CD14-positive monocyte (primary cell): Measurements from ENCODE around the gene EDA. TPM values are rescaled to one million over a fixed set of nuclear protein-coding genes. Genes with fewer than 3 reads are reported as not detected.

Experiments
- DNase-seq, 3 donors: peaks; one replicate each; pipeline ENCODE4 v3.0.0-alpha.2; 2011 to 2022
- H2AFZ ChIP-seq: 2 replicates; pipeline ENCODE4 v1.6.0; 2012; ENCODE audit warnings: mild to moderate bottlenecking, low read depth, low read length, inconsistent platforms; ENCODE audit not compliant: insufficient read depth, poor library complexity, severe bottlenecking
- H3K27ac ChIP-seq, 2 donors: 1 replicate in 1 of 2; 2 replicates in 1 of 2; pipeline ENCODE4 v1.5.1; 2012 to 2013; ENCODE audit warnings: low read length in 2 of 2, control low read depth in 1 of 2, inconsistent platforms in 1 of 2, low read depth in 1 of 2, mild to moderate bottlenecking in 1 of 2
- H3K27me3 ChIP-seq, 2 donors: one replicate each; pipeline versions ENCODE4 v1.6.0 to v1.6.1; 2011 to 2013; ENCODE audit warnings: low read length in 2 of 2; ENCODE audit not compliant: control insufficient read depth in 2 of 2, insufficient read depth in 2 of 2
- H3K36me3 ChIP-seq, 2 donors: replicated peaks in 1 of 2; 1 replicate in 1 of 2; 2 replicates in 1 of 2; pipeline versions ENCODE4 v1.5.1 to v1.6.1; 2012 to 2013; ENCODE audit warnings: low read length in 2 of 2, control low read depth in 1 of 2, inconsistent platforms in 1 of 2, mild to moderate bottlenecking in 1 of 2; ENCODE audit not compliant: insufficient read depth in 2 of 2, control insufficient read depth in 1 of 2
- H3K4me1 ChIP-seq, 2 donors: 1 replicate in 1 of 2; 2 replicates in 1 of 2; pipeline versions ENCODE4 v1.5.1 to v1.6.1; 2012 to 2013; ENCODE audit warnings: low read length in 2 of 2, control low read depth in 1 of 2, inconsistent platforms in 1 of 2, mild to moderate bottlenecking in 1 of 2, moderate library complexity in 1 of 2; ENCODE audit not compliant: insufficient read depth in 2 of 2, control insufficient read depth in 1 of 2
- H3K4me2 ChIP-seq: replicated peaks from 2 replicates; pipeline ENCODE3; 2012; ENCODE audit warnings: low read length, moderate library complexity, mild to moderate bottlenecking; ENCODE audit not compliant: poor library complexity, severe bottlenecking; ENCODE audit errors: extremely low read depth
- H3K4me3 ChIP-seq, 3 experiments: fragments of 200-600 bp in 1 of 3; sonication (generic) in 1 of 3; replicated peaks in 1 of 3; 1 replicate in 2 of 3; 2 replicates in 1 of 3; pipeline ENCODE4 v1.5.1; 2011 to 2013; ENCODE audit warnings: low read length in 3 of 3, mild to moderate bottlenecking in 3 of 3, control low read depth in 2 of 3, low read depth in 2 of 3, inconsistent platforms in 1 of 3, moderate library complexity in 1 of 3
- H3K79me2 ChIP-seq: 2 replicates; pipeline ENCODE4 v1.6.0; 2012; ENCODE audit warnings: mild to moderate bottlenecking, control low read depth, inconsistent platforms, low read length, moderate library complexity; ENCODE audit not compliant: insufficient read depth
- H3K9ac ChIP-seq: 2 replicates; pipeline ENCODE4 v1.6.0; 2017; ENCODE audit warnings: low read length, mild to moderate bottlenecking; ENCODE audit not compliant: insufficient read depth, poor library complexity, severe bottlenecking
- H3K9me3 ChIP-seq, 2 donors: replicated peaks in 1 of 2; 1 replicate in 1 of 2; 2 replicates in 1 of 2; pipeline versions ENCODE4 v1.5.1 to v1.6.1; 2012 to 2013; ENCODE audit warnings: low read length in 2 of 2, control low read depth in 1 of 2; ENCODE audit not compliant: control insufficient read depth in 1 of 2, insufficient read depth in 1 of 2
- H4K20me1 ChIP-seq: 2 replicates; pipeline ENCODE4 v1.6.0; 2012; ENCODE audit warnings: mild to moderate bottlenecking, low read length, control low read depth, moderate library complexity; ENCODE audit not compliant: insufficient read depth
- H3K27ac Mint-ChIP-seq, 7 donors: one replicate each; pipeline ENCODE4 v1.8.0; 2020; ENCODE audit warnings: mild to moderate bottlenecking in 7 of 7, mixed read lengths in 7 of 7, moderate library complexity in 6 of 7, inconsistent platforms in 2 of 7
- H3K27me3 Mint-ChIP-seq, 3 donors: one replicate each; pipeline ENCODE4 v1.8.0; 2021 to 2022; ENCODE audit warnings: low read depth in 3 of 3, mild to moderate bottlenecking in 3 of 3, mixed read lengths in 3 of 3, moderate library complexity in 3 of 3, inconsistent platforms in 1 of 3
- H3K36me3 Mint-ChIP-seq, 2 donors: one replicate each; pipeline ENCODE4 v1.8.0; 2020; ENCODE audit warnings: mixed read lengths in 2 of 2, inconsistent platforms in 1 of 2, mild to moderate bottlenecking in 1 of 2
- H3K4me1 Mint-ChIP-seq: one replicate; pipeline ENCODE4 v1.8.0; 2020; ENCODE audit warnings: mild to moderate bottlenecking, mixed read lengths
- H3K4me3 Mint-ChIP-seq, 2 donors: one replicate each; pipeline ENCODE4 v1.8.0; 2020; ENCODE audit warnings: mild to moderate bottlenecking in 2 of 2, mixed read lengths in 2 of 2, moderate library complexity in 1 of 2
- H3K9me3 Mint-ChIP-seq, 7 donors: one replicate each; pipeline ENCODE4 v1.8.0; 2020 to 2022; ENCODE audit warnings: mixed read lengths in 7 of 7, mild to moderate bottlenecking in 6 of 7, moderate library complexity in 6 of 7, inconsistent platforms in 2 of 7
- CTCF ChIP-seq: fragments of 200-600 bp; IDR thresholded peaks from one replicate; pipeline ENCODE4 v1.8.0; 2022; ENCODE audit warnings: antibody characterized with exemption, mild to moderate bottlenecking
- WGBS: methylation state at CpG from one replicate; pipeline ENCODE4 v1.1.5; 2013; ENCODE audit warnings: missing lambda C conversion rate; ENCODE audit not compliant: insufficient coverage; 5-methylcytosine and 5-hydroxymethylcytosine counted together
- intact Hi-C, 2 donors: fragments of 100-400 bp; cut with micrococcal nuclease; formaldehyde crosslinking; loops; one replicate each; pipeline versions ENCODE4 v1.15.0 to v1.15.1; 2023
- polyA plus RNA-seq, 3 donors: library from polyadenylated mRNA; depleted of rRNA in 1 of 3; unstranded in 2 of 3; stranded (reverse) in 1 of 3; fragments of 300-500 nt in 2 of 3; fragments of >200 nt in 1 of 3; fragmentation: Illumina TruSeq in 2 of 3; gene quantifications; 1 replicate in 2 of 3; 2 replicates in 1 of 3; pipeline ENCODE4 v1.2.3, GENCODE V29; 2012 to 2021

Gene EDA
- polyA plus RNA-seq, 3 donors: 0.11 to 0.31 TPM; not detected in 1

- Mint-ChIP-seq H3K9me3 (peaks cover 0 to 10% (median 0%) of the 10 kb centered on the region in 7 donors), H3K27me3 (peaks cover 22 to 35% (median 30%) of the 10 kb centered on the region in 3 donors), H3K36me3 (no peaks in the 10 kb centered on the region), H3K27ac (peak overlapping the region in 1 of 7 donors; percentile 23), H3K4me1 (peaks cover 9% of the 10 kb centered on the region), H3K4me3 (peak overlapping the region in 1 of 2 donors; percentile 68)
- H2AFZ ChIP-seq: no peak overlapping the region
- no CpG with 5 or more reads among the region's 4 CpGs for WGBS
- H3K4me3 ChIP-seq: no peak overlapping the region
- no peak for TF ChIP-seq CTCF
- no peak overlapping the region for H3K9ac ChIP-seq
- peaks cover 3 to 9% of the 10 kb centered on the region in 2 donors for H3K4me1 ChIP-seq
- no peak for DNase-seq
- H3K27ac ChIP-seq: no peak overlapping the region
- no peaks in the 10 kb centered on the region for H3K36me3 ChIP-seq
- H4K20me1 ChIP-seq: no peaks in the 10 kb centered on the region
- intact Hi-C loops: no loop called here
- no peaks in the 10 kb centered on the region for H3K79me2 ChIP-seq
- no peak overlapping the region for H3K4me2 ChIP-seq
- H3K27me3 ChIP-seq: peaks cover 11 to 34% of the 10 kb centered on the region in 2 donors
- no peaks in the 10 kb centered on the region for H3K9me3 ChIP-seq
These were observed 1.0 kb upstream of the EDA start for GRCh38 chrX:69614886-69615285.

- no peaks in the 10 kb centered on the region for H3K36me3 Mint-ChIP-seq
- peaks cover 9% of the 10 kb centered on the region for H3K4me1 Mint-ChIP-seq
- H3K27me3 Mint-ChIP-seq: peaks cover 22 to 35% (median 30%) of the 10 kb centered on the region in 3 donors
- no peak for TF ChIP-seq CTCF
- H4K20me1 ChIP-seq: no peaks in the 10 kb centered on the region
- WGBS: no CpG with 5 or more reads among the region's 7 CpGs
- no peak overlapping the region for H3K27ac ChIP-seq
- H3K4me3 Mint-ChIP-seq: peak overlapping the region in 1 of 2 donors; percentile 68
- no peak for DNase-seq
- H3K4me3 ChIP-seq: peak overlapping the region in 1 of 3 experiments; percentile 62
- H3K9me3 ChIP-seq: no peaks in the 10 kb centered on the region
- peaks cover 3 to 9% of the 10 kb centered on the region in 2 donors for H3K4me1 ChIP-seq
- intact Hi-C loops: no loop called here
- no peaks in the 10 kb centered on the region for H3K36me3 ChIP-seq
- H3K79me2 ChIP-seq: no peaks in the 10 kb centered on the region
- H3K9me3 Mint-ChIP-seq: peaks cover 0 to 10% (median 0%) of the 10 kb centered on the region in 7 donors
- H2AFZ ChIP-seq: peak overlapping the region; percentile 66
- no peak overlapping the region for H3K9ac ChIP-seq
- peaks cover 11 to 34% of the 10 kb centered on the region in 2 donors for H3K27me3 ChIP-seq
- peak overlapping the region; percentile 75 for H3K4me2 ChIP-seq
- no peak overlapping the region for H3K27ac Mint-ChIP-seq
These were observed 571 bp upstream of the EDA start for GRCh38 chrX:69615342-69615741.
